HG03097 (cell line): ENCODE results near the gene LDB3.

Experiments used
- ATAC-seq: cut with Tn5 transposase; IDR thresholded peaks from one replicate; pipeline ENCODE4 v1.9.1; 2021; ENCODE audit not compliant: unreplicated experiment, low FRiP score

Gene LDB3

GRCh38 chr10:86651021-86651471 lies 17.3 kb upstream of the LDB3 start:
- no peak for ATAC-seq

- no peak for ATAC-seq
These were observed 16.5 kb upstream of the LDB3 start for GRCh38 chr10:86651631-86652331.

GRCh38 chr10:86652361-86653202 lies 15.7 kb upstream of the LDB3 start:
- ATAC-seq, result no peak

- no peak for ATAC-seq
These were observed 14.9 kb upstream of the LDB3 start for GRCh38 chr10:86653379-86653778.

- ATAC-seq, result no peak
These were observed 14.3 kb upstream of the LDB3 start for GRCh38 chr10:86653987-86654386.

- no peak for ATAC-seq
These were observed 13.7 kb upstream of the LDB3 start, which contains the start of gene OPN4 for GRCh38 chr10:86654411-86655172. OPN4 (plus strand) TSS chr10:86654547; CDS start chr10:86654784, 237 bp downstream.

- no peak for ATAC-seq
These were observed 13.2 kb upstream of the LDB3 start for GRCh38 chr10:86655173-86655540.

- ATAC-seq, result no peak
These were observed 12.7 kb upstream of the LDB3 start for GRCh38 chr10:86655596-86655995.

GRCh38 chr10:86657011-86657395 lies 11.3 kb upstream of the LDB3 start:
- ATAC-seq, result no peak

GRCh38 chr10:86657396-86658011 lies 10.8 kb upstream of the LDB3 start:
- ATAC-seq, result no peak

- no peak for ATAC-seq
These were observed 10.0 kb upstream of the LDB3 start for GRCh38 chr10:86658261-86658741.

- ATAC-seq, result no peak
These were observed 9.6 kb upstream of the LDB3 start for GRCh38 chr10:86658751-86659150.

- no peak for ATAC-seq
These were observed 9.1 kb upstream of the LDB3 start for GRCh38 chr10:86659161-86659691.

- no peak for ATAC-seq
These were observed 8.4 kb upstream of the LDB3 start for GRCh38 chr10:86659721-86660453.

GRCh38 chr10:86661161-86662025 lies 6.9 kb upstream of the LDB3 start:
- no peak for ATAC-seq

GRCh38 chr10:86662186-86663045 lies 5.9 kb upstream of the LDB3 start:
- ATAC-seq, result no peak

GRCh38 chr10:86663046-86663345 lies 5.3 kb upstream of the LDB3 start:
- ATAC-seq, result no peak
